Non-pigmented ciliary epithelial cell (primary cell): ENCODE results near the gene HDAC4.

ENCODE experiments used
- DNase-seq: peaks from one replicate; pipeline ENCODE4 v3.0.0-alpha.2; 2010; ENCODE audit warnings: low read depth

HDAC4 gene

GRCh38 chr2:239267288-239267951 lies 133.4 kb downstream of the HDAC4 start:
- no peak for DNase-seq

DNA sequence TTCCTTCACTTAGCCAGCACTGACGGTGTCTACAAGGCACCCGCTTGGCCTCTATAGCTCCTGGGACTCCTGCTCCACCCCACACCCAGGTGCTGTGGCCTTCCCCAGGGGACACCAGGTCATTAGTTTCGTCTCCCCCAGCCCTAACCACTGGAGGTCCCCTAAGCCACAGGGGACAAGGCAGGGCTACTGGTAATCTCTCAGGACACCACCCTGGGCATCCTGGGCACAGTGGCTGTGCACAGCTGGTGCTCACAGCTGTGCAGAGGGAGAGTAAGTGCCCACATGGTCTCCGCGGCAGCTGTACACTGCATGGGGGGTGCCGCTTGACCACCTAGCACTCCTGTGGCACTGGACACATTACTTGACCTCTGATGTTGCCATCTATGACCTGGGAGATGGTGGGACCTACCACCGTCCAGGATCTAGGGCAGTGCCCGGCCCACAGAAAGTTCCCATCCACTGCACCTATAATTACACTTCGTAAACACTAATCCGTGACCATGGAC lies 134.0 kb downstream of the HDAC4 start:
- DNase-seq = no peak

- DNase-seq = no peak
Measured at GRCh38 chr2:239266434-239266766, 134.4 kb downstream of the HDAC4 start.

GRCh38 chr2:239265681-239266433 lies 135.0 kb downstream of the HDAC4 start:
- DNase-seq = no peak

GRCh38 chr2:239264838-239265651 lies 135.8 kb downstream of the HDAC4 start:
- no peak for DNase-seq

DNA sequence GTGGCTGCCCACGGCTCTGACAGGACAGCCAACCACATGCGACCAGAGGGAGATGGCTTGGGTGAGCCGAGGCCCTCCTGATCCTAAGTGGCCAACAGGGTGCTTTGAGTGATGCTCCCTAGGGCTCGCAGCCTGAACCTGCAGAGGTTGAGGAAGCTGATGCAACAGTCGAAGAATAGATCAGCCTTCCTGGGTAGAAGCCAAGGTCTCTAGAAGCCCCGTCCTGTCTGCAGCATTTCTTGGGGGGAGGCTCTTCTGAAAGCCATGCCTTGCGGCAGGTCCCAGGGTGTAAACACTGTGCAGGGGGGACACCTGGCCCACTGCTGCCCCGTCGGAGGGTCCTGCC lies 136.4 kb downstream of the HDAC4 start:
- no peak for DNase-seq

DNA sequence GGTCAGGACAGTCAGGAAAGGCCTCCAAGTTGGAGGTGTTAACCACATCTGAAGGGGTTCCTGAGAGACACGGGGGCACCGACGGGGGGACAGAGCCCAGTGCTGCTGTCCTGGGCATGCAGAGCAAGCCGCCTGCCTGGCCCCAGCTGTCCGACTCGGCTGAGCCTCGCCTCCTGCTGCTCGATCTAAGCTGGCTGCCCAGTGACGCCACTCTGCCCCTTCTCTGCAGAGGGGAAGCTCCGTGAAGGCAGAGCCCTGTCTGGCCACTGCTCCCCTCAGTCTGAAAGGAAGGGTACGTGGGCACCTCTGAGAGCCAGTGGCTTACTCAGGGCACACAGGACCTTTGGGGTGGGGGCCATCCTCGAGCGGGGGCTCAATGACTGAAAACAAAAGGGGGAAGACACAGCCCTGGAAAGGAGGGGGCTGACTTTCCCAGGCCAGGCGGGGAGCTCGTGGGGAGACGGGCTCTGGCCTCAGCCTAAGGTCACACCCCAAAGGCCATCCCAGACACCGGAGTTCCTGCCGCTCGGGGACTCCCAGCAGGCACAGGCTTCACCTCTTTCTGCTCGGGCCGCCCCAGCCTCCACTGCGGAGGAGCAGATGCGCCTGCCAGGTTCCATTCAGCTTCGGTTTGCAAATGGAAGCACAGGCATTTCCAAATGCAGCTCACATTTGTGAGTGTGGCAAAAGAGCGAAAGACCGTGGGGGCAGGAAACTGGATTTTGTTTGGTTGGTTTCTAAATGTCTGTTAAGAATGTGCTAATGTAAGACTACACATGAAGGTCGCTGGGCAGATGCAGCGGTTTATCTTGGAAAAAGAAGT lies 136.9 kb downstream of the HDAC4 start:
- no peak for DNase-seq

DNA sequence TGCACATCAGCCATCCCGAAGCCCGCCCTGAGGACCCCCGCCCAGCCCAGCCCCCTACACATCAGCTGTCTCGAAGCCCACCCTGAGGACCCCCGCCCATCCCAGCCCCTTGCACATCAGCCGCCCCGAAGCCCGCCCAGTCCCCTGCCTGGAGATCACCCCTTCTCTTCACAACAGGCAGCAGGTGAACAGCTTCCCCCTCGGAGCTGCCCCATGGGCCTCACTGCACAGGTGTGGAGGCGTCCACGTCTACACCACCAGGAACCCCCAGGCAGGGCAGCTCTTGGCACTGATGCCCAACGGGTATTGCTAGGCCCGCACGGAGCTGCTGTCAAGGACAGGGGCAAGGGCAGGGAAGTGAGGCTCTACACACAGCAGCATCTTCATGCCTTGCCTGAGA lies 137.6 kb downstream of the HDAC4 start:
- no peak for DNase-seq

DNA sequence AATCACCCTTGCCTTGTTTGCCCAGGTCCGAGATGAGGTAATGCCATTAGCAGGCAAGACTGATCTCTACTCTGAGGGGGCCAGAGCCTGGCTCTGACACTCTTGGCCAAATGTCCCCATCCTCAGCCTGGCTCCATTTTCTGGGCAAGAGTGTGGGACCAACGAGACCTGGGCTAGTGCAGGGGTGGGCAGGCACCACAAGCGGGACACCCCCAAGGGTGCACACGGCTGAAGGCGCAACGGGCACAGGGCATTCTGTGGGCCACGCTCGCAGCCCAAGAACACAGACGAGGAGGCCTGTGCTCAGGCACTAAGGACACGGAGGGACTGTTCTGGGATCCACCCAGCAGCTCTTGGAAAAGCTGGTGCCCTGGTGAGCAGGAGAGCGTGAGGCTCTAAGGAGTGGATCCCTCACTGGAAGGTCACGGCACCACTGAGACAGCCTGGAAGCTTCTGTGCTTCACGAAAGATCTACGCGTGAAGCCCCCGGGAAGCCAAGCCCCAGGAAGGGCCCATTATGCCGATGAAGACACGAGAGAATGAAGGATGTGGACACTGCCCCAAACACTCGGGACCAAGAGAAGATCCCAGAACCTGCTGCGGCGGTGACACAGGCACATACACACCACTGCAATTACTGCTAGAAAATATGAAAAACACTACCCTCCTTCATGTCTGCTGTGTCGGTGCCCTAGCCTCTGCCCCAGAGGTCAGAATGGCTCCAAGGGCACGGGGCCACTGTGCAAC lies 138.2 kb downstream of the HDAC4 start:
- DNase-seq = no peak

- DNase-seq = no peak
Measured at GRCh38 chr2:239261796-239262483, 138.9 kb downstream of the HDAC4 start.

GRCh38 chr2:239261356-239261755 lies 139.5 kb downstream of the HDAC4 start:
- DNase-seq = no peak

DNA sequence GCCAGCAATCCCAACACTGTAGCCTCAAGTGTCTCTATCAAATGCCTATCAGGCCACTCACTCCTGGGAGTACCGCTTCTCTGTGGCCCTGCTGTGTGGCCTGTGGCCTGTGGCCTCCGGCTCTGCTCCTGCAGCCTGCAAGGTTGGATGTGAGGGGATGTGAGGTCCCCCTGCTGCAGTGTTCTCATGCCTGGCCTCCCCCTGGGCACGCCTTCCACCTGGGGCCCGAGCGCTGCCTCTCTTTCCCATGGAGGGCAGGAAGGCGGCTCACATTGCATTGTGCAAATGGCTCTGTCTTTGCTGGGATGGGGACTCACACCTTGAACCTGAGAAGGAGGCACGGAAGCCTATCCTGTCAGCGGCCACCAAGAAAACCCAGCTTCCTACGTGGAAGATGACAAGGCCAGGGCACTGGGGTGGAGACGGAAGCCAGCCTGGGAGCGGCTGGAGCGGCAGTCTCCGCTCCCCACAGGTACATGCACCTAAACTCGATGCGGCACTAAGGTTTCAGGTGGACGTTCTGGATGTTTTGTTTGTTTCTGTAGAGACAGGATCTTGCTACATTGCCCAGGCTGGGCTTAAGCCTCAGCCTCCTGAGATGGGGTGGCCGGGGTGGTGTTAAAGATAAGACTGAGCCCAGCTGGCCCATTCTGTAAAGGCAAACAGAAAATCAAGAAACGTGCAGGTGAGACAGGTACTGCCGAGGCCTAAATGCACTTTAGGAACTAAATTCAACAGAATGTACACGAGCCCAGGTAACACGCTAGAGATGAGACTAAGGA lies 140.1 kb downstream of the HDAC4 start:
- DNase-seq = no peak

DNA sequence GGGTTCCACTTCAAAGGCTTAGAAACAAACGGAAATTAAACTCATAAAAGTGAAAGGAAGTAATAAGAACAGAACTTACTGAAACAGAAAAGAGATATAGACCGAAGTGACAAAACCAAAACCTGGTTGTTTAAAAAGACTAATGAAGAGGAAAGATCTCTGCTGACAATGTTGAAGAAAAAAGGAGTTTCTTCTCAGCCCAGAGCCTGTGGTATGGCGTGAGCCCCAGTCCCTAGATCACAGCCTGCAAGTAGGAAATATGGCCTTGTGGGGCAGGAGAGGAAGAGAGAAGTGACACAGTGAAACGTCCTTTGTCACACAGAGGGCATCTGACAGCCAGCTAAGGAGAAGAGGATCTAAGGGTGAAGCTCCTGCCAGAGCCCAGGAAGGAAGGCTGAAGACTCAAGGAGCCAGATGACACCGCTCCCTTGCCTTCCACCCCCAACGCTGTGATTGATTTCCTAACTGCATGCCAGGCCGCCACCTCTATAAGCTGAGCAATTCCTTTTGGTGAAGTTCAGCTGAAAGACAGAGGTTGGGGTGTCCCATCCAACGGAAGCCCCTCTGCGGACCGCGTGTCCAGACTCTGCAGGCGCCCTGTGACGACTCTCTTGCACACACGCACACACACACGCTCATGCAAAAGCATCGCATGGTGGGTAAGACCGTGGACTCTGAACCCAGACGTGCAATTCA lies 141.1 kb downstream of the HDAC4 start:
- DNase-seq = no peak

GRCh38 chr2:239259173-239259572 lies 141.6 kb downstream of the HDAC4 start:
- DNase-seq = no peak

GRCh38 chr2:239258248-239258647 lies 142.6 kb downstream of the HDAC4 start:
- no peak for DNase-seq

DNA sequence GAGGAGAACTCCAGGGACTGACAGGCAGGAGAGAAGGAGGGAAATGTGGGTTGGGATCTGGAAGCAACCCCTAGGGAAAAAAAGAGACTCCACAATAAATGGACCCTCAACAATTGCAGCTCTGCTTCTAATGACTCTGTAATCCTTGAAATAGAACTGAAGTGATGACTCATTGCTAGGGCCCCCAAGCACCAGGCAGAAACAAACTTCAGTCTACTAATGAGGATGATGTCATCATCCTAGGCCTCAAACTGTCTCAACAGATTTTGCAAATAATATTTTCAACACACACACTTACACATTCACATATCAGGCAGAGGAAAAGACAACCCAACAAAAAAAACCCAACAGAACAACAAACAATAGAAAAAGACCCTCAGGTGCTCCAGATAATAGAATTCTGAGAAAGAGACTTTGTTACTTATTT lies 143.3 kb downstream of the HDAC4 start:
- no peak for DNase-seq

DNA sequence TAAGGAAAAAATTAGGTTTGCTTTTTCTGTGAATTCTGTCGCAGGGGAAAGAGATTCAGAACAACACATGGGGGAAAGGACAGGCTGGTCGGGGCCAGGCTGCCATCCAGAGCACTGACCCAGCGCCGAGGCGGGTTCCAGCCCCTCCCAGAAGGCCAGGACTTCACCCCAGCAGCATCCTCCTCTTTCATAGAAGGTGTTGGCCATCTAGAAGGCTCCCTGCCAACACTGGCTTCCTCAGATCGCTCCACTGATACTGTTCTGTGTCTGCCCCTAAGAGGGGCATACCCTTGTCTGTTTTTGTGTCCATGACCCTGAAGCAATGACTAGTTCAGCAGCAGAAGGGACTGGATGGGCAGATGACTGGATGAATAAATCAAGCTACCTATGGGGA lies 144.5 kb downstream of the HDAC4 start:
- no peak for DNase-seq

- no peak for DNase-seq
Measured at GRCh38 chr2:239255628-239256349, 145.0 kb downstream of the HDAC4 start.

GRCh38 chr2:239255218-239255617 lies 145.6 kb downstream of the HDAC4 start:
- DNase-seq = no peak
